Chondrocyte (in vitro differentiated cells): Measurements from ENCODE around the gene SMAD3. TPM values are rescaled to one million over a fixed set of nuclear protein-coding genes. Genes with fewer than 3 reads are reported as not detected.

ENCODE experiments used
- DNase-seq: peaks from one replicate; pipeline ENCODE4 v3.0.0; 2021; ENCODE audit warnings: mixed read lengths, low spot score
- H3K27ac Mint-ChIP-seq: one replicate; pipeline ENCODE4 v1.8.0; 2021; ENCODE audit warnings: mild to moderate bottlenecking, moderate library complexity, mixed read lengths; ENCODE audit not compliant: unreplicated experiment
- H3K27me3 Mint-ChIP-seq: 2 replicates; pipeline ENCODE4 v1.8.0; 2021; ENCODE audit warnings: low read depth, mixed read lengths
- H3K36me3 Mint-ChIP-seq: 2 replicates; pipeline ENCODE4 v1.8.0; 2021; ENCODE audit warnings: low read depth, mixed read lengths
- H3K4me1 Mint-ChIP-seq: 2 replicates; pipeline ENCODE4 v1.8.0; 2021; ENCODE audit warnings: low read depth, mild to moderate bottlenecking, mixed read lengths
- H3K4me3 Mint-ChIP-seq: one replicate; pipeline ENCODE4 v1.8.0; 2021; ENCODE audit warnings: mild to moderate bottlenecking, moderate library complexity, mixed read lengths; ENCODE audit not compliant: unreplicated experiment
- H3K9me3 Mint-ChIP-seq: 2 replicates; pipeline ENCODE4 v1.8.0; 2021; ENCODE audit warnings: low read depth, mixed read lengths
- total RNA-seq: library from RNA; stranded (reverse); gene quantifications from 3 replicates; pipeline ENCODE4 v1.2.1, GENCODE V29; 2021
- TF ChIP-seq, protein P1 (sequence below): fragments of 200-600 bp; sonication (generic); IDR thresholded peaks from 2 replicates; pipeline ENCODE4 v1.5.0; 2021; ENCODE audit warnings: antibody characterized with exemption, mild to moderate bottlenecking, moderate library complexity

The SMAD3 gene
- total RNA-seq, 1 donor from 2014 or later, result 23.2 TPM

DNA sequence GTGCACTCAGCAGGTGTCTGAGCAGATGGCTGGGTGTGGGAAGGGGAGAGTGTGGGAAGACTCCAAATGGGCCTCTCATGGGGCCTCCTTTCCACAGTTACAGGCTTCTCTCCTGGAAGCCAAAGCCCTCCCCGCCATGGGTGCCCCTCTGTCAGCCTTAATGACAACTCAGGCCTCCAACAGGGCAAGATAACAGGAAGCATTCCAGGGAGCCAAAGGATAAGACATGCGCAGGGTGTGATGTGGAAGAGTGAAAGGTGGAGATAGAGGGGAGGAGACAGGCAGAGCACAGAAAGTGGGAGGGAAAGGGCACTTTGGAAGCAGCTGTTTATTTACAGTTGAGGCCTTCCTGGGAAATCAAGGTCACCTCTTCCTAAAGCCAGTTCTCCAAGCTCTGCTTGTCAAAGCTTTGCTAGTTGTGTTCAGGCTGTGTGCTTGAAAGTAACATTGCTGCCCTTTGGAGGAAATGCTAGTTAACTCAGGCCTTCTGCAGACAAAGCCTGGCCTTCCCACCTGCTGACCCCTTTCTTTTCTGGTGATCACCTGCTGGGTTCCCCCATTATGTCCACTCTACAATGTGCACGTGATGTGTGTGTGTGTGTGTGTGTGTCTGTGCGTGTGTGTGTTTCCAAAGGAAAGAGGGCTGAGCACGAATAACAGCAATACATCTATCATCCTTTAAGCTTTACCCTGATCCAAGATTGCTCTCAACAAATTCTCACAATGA is 35.2 kb upstream of the SMAD3 start:
- no peak overlapping the region for H3K27ac Mint-ChIP-seq
- no peak overlapping the region for H3K4me3 Mint-ChIP-seq
- DNase-seq, result no peak

DNA sequence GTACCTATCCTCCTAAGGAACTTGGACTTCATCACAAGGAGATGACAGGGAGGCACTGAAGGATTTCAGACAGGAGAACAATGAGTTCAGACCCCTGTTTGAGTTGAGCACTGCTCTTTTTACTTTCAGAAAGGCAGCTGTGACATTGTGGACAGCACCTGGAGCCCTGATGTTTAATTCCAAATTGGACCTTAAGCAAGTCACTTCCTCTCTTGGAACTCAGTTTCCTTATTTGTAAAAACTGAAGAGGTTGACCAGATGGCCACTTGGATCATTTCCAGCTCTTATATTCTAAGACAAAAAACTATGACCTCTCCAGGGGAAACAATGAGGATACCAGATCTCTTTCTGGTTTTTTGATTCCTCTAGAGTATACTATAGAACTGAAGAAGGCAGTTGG is 34.1 kb upstream of the SMAD3 start:
- Mint-ChIP-seq H3K4me1 (peaks cover 14% of the 10 kb centered on the region), H3K27ac (no peak overlapping the region), H3K36me3 (no peaks in the 10 kb centered on the region), H3K9me3 (no peaks in the 10 kb centered on the region), H3K4me3 (no peak overlapping the region), H3K27me3 (peaks cover 2% of the 10 kb centered on the region)
- TF ChIP-seq, protein P1, sequence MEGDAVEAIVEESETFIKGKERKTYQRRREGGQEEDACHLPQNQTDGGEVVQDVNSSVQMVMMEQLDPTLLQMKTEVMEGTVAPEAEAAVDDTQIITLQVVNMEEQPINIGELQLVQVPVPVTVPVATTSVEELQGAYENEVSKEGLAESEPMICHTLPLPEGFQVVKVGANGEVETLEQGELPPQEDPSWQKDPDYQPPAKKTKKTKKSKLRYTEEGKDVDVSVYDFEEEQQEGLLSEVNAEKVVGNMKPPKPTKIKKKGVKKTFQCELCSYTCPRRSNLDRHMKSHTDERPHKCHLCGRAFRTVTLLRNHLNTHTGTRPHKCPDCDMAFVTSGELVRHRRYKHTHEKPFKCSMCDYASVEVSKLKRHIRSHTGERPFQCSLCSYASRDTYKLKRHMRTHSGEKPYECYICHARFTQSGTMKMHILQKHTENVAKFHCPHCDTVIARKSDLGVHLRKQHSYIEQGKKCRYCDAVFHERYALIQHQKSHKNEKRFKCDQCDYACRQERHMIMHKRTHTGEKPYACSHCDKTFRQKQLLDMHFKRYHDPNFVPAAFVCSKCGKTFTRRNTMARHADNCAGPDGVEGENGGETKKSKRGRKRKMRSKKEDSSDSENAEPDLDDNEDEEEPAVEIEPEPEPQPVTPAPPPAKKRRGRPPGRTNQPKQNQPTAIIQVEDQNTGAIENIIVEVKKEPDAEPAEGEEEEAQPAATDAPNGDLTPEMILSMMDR, result no peak
- DNase-seq, result no peak

More for the DNA sequence above, 35.2 kb upstream of the SMAD3 start:
- Mint-ChIP-seq H3K9me3 (no peaks in the 10 kb centered on the region), H3K36me3 (no peaks in the 10 kb centered on the region), H3K4me1 (peaks cover 25% of the 10 kb centered on the region), H3K27me3 (peaks cover 2% of the 10 kb centered on the region)
- TF ChIP-seq, protein P1, result no peak

DNA sequence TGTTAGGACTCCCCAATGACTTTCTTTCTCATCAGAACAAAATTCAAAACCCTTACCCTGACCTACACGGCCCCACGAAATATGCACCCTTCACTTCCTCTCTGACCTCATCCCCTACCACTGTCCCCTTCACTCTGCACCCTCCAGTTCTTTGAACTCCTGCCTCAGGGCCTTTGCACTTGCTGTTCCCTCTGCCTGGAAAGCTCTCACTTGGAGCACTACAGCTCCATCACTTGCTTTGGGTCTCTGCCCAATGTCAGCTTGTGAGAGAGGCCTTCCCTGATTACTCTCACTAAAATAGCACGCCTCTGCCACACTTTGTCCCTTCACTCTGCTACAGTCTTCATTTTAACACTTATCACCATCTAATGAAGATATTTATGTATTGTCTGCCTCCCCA is 32.8 kb upstream of the SMAD3 start:
- Mint-ChIP-seq H3K9me3 (no peaks in the 10 kb centered on the region), H3K27me3 (peaks cover 2% of the 10 kb centered on the region)

DNA sequence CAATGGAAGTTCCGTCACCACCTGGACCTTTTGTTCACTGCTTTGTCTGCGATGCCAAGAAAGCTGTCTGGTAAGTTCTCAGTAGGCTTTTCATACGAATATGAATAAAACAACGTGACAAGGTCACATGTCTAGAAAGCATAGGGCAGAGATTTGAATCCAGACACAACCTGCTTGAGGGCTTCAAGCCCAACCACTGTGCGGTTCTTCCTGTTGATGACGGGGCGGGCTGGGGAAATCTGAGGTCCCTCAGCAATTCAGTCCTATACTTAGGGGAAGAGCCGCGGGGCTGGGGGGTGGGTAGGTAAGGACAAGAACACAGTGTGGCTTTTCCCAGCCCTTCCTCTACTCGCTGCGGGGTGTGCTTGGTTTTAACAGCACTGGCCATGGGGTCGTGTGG is 32.4 kb upstream of the SMAD3 start:
- H3K36me3 Mint-ChIP-seq, result no peaks in the 10 kb centered on the region
- TF ChIP-seq, protein P1, result no peak
- H3K9me3 Mint-ChIP-seq, result no peaks in the 10 kb centered on the region
- no peak overlapping the region for H3K27ac Mint-ChIP-seq
- no peak for DNase-seq
- peak overlapping the region; percentile 62 for H3K4me3 Mint-ChIP-seq
- peaks cover 6% of the 10 kb centered on the region for H3K4me1 Mint-ChIP-seq
- peaks cover 2% of the 10 kb centered on the region for H3K27me3 Mint-ChIP-seq

More for the DNA sequence above, 32.8 kb upstream of the SMAD3 start:
- H3K4me3 Mint-ChIP-seq, result no peak overlapping the region
- H3K27ac Mint-ChIP-seq, result no peak overlapping the region
- H3K36me3 Mint-ChIP-seq, result no peaks in the 10 kb centered on the region
- peaks cover 9% of the 10 kb centered on the region for H3K4me1 Mint-ChIP-seq
- no peak for DNase-seq
- TF ChIP-seq, protein P1, result no peak

DNA sequence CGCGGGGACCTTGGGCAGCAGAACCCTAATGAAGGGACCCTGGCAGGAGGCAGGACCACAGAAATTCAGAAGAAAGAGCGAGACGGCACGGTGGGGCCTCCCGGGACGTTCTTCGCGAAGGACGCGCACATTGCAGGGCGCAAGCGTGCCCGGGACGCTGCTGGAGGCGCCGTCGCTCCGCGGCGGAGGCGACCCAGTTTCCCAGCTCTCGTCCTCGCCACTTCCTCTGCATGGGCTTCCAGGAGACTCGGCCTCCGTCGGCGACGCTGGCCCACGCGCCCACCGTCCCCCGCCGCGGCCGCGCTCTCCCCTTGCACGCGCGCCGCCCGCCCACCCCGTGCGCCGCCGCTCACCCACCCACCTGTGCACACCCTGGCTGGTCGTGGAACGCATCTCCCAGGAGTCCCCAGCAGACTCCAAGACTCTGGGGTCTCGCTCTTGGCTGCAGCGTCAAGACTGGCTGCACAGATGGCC is 31.8 kb upstream of the SMAD3 start:
- TF ChIP-seq, protein P1, result peak; percentile 37
- peak overlapping the region; percentile 62 for H3K4me3 Mint-ChIP-seq
- H3K4me1 Mint-ChIP-seq, result peaks cover 5% of the 10 kb centered on the region
- H3K27ac Mint-ChIP-seq, result no peak overlapping the region
- no peaks in the 10 kb centered on the region for H3K36me3 Mint-ChIP-seq
- DNase-seq, result no peak
- no peaks in the 10 kb centered on the region for H3K9me3 Mint-ChIP-seq
- H3K27me3 Mint-ChIP-seq, result peaks cover 2% of the 10 kb centered on the region
